Right ventricle myocardium superior (tissue), 1 donor: ENCODE results near the gene LBR. TPM values are rescaled to one million over a fixed set of nuclear protein-coding genes. Genes with fewer than 3 reads are reported as not detected.

ENCODE experiments used
- ATAC-seq: fragments of 200-7000 bp; cut with Tn5 transposase; one replicate; pipeline ENCODE4 v1.9.1; 2020; ENCODE audit warnings: mild to moderate bottlenecking; ENCODE audit not compliant: poor library complexity
- DNase-seq: peaks from one replicate; pipeline ENCODE4 v3.0.0-alpha.2; 2020
- intact Hi-C: fragments of 100-400 bp; cut with DNase I; formaldehyde crosslinking; loops from one replicate; pipeline ENCODE4 v1.11.2; 2022
- total RNA-seq: library from RNA; stranded (reverse); fragmentation: NEBNext Ultra II Directional; extraction: Animal tissue kit (Norgen Biotek cat#: 25700); gene quantifications from one replicate; pipeline ENCODE4 v1.2.1, GENCODE V29; 2021
- donor health status: DM: no; HTN: yes; CAD: no; lungs with severe emphysema.

Gene LBR
- total RNA-seq, 1 donor from 2014 or later, result 11.7 TPM

DNA sequence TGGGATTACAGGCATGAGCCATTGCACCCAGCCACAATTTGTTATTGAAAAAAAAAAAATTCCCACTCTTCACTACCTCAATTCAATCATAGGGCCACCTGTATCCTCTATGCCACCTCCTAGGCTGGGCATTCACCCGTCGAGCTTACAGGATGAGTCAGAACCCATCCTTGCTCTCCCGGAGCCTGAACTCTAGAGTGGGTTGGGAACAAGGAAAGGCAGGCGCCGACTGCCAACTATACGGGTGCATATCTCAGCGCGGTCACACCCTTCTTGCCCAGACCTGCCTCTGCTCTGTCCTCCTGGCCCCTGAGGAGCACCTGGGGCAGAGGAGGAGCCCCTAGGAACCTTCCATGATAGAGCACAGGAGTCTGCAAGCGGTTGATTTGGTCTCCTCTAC is 21.4 kb upstream of the LBR start:
- intact Hi-C loops, result no loop called here
- DNase-seq, result no peak
- ATAC-seq, result no peak

- DNase-seq (no peak), ATAC-seq (no peak)
- intact Hi-C loops, result no loop called here
These were observed 20.4 kb upstream of the LBR start for GRCh38 chr1:225448146-225448805.

DNA sequence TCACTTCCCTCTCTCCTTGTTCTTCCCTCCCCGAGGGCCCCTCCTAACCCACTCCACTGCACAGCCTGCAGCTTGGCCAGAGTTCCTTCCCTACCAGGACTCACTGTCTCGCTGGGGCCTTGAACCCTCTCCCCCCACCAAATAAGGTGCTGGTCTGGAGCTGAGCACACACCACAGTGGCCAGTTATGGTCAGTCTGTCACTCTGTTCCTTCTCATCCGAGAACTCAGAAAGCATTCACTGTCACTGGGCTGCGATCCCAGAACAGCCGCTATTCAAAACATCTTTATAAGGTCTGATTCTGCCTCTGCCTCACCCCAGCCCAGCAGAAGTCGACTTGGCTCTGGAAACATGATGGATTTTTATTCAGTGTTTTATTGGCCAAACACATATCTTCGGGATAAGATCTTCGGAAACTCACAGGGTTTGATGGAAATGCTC is 19.8 kb upstream of the LBR start:
- peak; percentile 38 for ATAC-seq
- intact Hi-C loops, result no loop called here
- no peak for DNase-seq

- ATAC-seq (no peak), DNase-seq (no peak)
- intact Hi-C loops, result no loop called here
These were observed 19.3 kb upstream of the LBR start for GRCh38 chr1:225446981-225447615.

DNA sequence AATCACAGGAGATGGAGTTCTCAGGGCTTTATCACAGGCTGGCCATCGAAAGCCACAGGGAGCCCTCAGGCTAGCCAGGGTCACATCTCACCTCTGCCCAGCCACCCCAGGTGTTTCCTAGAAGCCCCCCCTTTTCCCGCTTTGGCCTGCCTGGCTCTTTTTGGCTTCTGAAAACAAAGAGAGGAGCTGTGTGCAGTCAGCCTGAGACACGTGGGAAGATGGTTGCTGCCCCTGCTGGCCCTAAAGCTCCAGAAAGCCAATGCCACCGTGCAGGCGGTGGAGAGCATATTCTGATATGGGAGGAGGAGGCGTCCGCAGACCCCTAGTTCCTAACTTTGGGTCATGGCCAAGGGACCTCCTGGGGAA is 18.7 kb upstream of the LBR start:
- no peak for ATAC-seq
- no peak for DNase-seq
- intact Hi-C loops, result no loop called here

- DNase-seq (no peak), ATAC-seq (no peak)
- intact Hi-C loops, result no loop called here
These were observed 18.1 kb upstream of the LBR start for GRCh38 chr1:225445639-225446594.

DNA sequence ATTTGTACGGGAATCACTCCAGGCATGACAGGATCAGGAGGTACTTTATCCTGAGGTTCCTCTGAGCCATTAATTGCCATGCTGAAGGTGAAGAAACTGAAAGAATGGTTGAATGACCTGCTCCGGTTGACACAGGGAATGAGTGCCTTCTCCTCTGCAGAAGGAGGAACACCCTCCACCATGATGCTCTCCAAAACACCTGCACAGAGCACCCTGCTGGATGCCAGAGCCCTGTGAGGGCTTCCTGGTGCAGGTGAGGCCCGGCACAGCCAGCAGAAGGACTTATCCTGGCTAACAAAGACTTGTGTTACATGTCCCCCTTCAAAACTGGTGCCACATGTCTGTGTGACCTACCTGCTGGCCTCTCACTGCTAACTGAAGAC is 14.3 kb upstream of the LBR start:
- DNase-seq (no peak), ATAC-seq (no peak)
- intact Hi-C loops, result no loop called here

- intact Hi-C loops, result no loop called here
- DNase-seq, result no peak
- no peak for ATAC-seq
These were observed 13.7 kb upstream of the LBR start for GRCh38 chr1:225441314-225442122.

DNA sequence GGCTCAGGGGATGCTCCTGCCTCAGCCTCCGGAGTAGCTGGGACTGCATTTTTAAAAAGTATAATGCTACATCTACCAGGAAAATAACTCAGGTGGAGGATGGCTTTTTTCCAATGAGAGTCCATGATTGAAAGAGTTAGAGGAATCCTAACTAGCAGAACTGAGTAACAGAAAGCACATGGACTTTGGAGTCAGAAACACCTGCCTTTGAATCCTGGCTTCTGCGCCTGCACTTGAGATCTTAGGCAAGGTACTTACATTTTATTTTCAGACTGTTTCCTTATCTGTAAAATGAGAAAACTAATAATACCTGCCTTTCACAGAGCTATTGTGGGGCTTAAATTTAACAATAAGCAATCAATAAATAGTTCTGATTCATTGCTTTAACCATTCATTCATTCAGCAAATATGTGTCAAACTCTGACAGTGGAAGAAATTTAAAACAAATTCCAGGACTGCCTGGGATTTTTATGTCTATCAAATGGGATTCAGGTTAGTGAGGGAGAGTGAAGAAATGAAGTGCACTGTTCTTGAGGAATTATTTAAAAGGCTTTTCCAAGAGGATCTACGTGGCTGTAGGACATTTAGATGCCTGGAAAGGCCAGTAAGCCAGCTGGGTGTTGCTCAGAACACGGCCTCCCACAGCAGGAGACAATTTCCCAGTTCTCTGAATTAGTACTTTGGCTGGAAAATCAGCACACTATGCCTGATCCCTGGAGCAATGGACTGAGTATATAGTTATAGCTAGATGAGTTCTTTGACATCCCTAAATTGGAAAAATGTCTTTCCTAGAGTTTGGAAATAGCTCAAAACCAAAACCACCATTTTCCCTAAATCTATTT is 12.8 kb upstream of the LBR start:
- ATAC-seq, result no peak
- intact Hi-C loops, result no loop called here
- DNase-seq, result no peak

GRCh38 chr1:225437710-225438437 is 10.0 kb upstream of the LBR start:
- no peak for DNase-seq
- no peak for ATAC-seq
- intact Hi-C loops, result no loop called here

DNA sequence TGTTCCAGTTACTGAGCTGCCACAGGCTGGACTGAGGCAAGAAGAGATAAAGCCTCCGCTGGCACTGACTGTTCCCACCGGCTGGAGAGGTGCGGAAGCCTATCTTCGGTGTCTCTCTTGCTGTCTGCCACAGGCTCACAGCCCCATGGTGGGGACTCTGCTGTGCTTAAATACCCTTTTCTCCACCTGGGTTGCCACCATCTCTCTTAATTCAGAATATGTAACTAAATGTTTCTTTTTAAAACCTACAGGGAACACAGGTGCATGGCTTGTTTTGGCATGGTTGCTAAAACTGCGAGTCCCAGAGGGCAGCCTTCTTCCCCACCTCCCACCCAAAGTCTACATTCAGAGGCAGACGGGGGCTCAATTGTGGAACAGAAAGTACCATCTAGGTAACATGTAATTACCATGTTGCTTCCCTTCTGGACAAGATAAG is 8.1 kb upstream of the LBR start:
- ATAC-seq, result peak; percentile 80
- intact Hi-C loops, result no loop called here
- no peak for DNase-seq

DNA sequence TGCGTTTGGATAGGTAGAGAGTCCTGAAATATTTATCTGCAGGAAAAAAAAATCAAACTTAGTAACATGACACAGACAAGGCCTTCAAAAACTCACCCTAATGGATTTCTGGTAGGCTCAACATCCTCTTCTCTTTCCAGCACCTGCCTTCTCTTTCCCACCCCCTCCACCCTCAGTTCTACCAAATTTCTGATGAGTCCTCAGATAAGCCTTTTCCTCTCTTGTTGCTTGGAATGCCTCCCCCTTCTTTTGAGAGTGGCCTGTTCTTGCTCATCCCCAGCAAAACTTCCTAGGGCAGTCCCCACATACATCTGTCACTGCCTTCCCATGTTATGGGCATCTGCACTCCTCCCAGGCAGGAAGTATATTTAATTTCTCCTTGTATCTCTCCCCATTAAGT is 7.6 kb upstream of the LBR start:
- intact Hi-C loops, result no loop called here
- no peak for ATAC-seq
- no peak for DNase-seq

DNA sequence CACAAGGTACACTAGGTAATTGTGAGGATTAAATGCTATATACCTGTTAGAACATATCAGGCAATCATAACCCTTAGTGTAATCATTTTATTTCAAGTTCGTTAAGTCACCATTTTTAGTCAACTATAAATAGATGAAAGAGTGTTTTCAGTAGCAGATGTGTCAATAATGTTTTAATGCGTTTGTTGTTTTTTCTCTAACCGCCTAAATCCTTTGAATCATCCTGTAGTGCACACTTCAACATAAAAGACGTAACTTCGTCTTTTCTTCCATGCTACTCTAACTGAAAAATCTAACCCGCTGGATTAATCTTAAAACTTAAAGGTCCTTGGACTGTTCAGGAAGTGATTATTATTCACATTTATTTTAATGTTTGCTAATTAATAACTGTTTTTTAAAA is 7.2 kb upstream of the LBR start:
- ATAC-seq (no peak), DNase-seq (no peak)
- intact Hi-C loops, result no loop called here

DNA sequence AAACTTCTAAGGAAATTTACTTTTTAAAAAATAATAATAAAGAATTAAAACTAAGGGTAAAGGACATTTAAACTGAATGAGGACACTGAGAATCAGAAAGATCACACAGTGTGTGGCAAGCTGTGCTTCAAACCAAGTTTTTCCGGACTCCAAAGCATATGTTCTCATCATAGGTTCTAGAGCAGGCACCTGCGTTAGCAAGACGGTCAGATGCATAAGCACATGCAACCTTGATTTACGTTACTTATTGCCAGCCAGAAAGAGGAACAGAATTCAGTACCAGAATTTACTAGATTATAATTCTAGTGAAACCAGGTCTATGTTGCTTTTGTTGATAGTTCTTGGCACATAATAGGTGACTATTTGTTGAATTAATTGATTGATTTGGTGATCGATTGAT is 6.2 kb upstream of the LBR start:
- intact Hi-C loops, result no loop called here
- DNase-seq (no peak), ATAC-seq (no peak)

- DNase-seq (no peak), ATAC-seq (no peak)
- intact Hi-C loops, result no loop called here
These were observed 3.4 kb upstream of the LBR start for GRCh38 chr1:225431081-225431863.

- intact Hi-C loops, result no loop called here
- ATAC-seq (no peak), DNase-seq (no peak)
These were observed 2.5 kb upstream of the LBR start for GRCh38 chr1:225430301-225430700.
